HG03025 (cell line): ENCODE measurements around the gene CDK5RAP1.
"Not testable (repeated sequence)": the region's sequence is repeated elsewhere in the genome, so short reads cannot be mapped to it uniquely, and the experiment has no call there.

Experiments used
- ATAC-seq: cut with Tn5 transposase; IDR thresholded peaks from one replicate; pipeline ENCODE4 v1.9.1; 2021; ENCODE audit warnings: mild to moderate bottlenecking, moderate library complexity; ENCODE audit not compliant: unreplicated experiment, low FRiP score

Gene CDK5RAP1

DNA sequence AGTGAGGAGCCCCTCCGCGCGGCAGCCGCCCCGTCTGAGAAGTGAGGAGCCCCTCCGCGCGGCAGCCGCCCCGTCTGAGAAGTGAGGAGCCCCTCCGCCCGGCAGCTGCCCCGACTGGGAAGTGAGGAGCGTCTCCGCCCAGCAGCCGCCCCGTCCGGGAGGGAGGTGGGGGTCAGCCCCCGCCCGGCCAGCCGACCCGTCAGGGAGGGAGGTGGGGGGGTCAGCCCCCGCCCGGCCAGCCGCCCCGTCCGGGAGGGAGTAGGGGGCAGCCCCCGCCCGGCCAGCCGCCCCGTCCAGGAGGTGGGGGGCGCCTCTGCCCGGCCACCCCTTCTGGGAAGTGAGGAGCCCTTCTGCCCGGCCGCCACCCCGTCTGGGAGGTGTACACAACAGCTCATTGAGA, 12.0 kb downstream of the CDK5RAP1 start:
- not testable (repeated sequence) for ATAC-seq

DNA sequence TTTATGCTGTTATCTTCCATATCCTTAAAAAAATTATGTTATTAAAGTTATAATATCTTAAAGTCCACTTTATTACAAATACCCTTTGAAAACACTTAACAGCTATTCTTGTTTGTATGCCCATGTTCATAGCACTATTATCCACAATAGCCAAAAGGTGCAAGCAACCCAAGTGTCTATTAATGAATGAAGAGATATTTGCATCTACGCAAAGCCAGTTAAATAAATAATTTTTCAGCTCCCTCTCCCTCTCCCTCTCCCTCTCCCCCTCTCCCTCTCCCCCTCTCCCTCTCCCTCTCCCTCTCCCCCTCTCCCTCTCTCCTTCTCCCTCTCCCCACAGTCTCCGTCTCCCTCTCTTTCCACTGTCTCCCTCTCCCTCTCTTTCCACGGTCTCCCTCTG, 13.1 kb downstream of the CDK5RAP1 start:
- ATAC-seq, result no peak

DNA sequence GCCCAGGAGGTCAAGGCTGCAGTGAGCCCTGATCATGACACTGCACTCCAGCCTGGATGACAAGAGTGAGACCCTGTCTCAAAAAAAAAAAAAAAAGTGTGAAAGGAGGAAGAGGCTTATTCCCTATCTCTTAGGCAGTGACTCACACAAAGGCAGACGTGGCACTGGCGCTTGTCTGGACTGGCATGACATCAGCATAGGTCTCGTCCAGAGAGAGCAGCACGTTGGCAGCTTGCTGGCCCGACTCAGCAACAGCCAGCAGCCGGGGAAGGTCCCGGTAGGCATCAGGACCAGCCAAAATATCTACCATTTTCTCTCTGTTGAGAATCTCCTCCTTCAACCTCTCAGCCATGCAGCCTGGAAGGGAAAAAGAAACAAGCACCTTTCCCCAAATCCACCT, 14.1 kb downstream of the CDK5RAP1 start:
- no peak for ATAC-seq

- no peak for ATAC-seq
Measured at GRCh38 chr20:33386673-33387072, 14.6 kb downstream of the CDK5RAP1 start.

- ATAC-seq, result no peak
Measured at GRCh38 chr20:33377366-33377765, 24.0 kb downstream of the CDK5RAP1 start.

DNA sequence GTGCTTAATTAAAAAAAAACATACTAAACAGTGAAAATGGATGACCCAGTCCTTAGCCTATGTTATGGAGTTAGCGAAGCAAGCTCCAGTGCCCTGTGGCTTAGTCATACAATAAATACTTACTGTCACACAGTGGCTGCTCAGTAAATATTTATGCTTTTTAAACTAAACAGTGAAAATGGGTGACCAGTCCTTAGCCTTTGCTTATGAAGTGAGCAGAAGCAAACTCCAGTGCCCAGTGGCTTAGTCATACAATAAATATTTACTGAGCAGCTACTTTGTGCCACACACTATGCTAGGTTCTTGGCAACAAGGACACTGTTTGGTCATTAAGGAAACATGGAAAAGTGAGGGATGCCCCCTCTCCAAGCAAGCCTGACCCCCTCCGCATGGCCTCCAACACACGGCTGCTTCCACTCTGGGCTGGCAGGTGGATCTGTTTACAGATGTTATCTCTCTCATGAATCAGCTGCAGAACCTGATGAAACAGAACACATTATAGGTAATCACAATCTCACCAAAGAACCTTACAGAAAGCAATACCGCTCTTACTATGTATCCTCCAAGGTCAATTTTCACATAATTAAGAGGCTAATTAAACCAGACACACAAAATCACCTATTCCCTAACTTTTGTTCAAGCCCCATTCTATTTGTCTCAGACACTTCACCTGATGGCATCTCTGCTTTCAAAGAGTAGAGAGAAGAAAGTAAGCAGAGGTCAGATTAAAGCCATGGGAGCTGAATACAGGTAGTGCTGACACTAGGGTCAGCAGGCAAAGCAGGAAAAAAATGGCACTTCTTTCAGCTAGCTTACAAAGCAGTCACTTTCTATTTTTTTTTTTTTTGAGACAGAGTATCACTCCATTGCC, 27.3 kb downstream of the CDK5RAP1 start:
- ATAC-seq, result no peak

- no peak for ATAC-seq
Measured at GRCh38 chr20:33372993-33373441, 28.3 kb downstream of the CDK5RAP1 start.

GRCh38 chr20:33370291-33370690, 31.0 kb downstream of the CDK5RAP1 start:
- no peak for ATAC-seq

- no peak for ATAC-seq
Measured at GRCh38 chr20:33362898-33363297, 38.4 kb downstream of the CDK5RAP1 start.

GRCh38 chr20:33359399-33360261, 41.7 kb downstream of the CDK5RAP1 start:
- no peak for ATAC-seq

DNA sequence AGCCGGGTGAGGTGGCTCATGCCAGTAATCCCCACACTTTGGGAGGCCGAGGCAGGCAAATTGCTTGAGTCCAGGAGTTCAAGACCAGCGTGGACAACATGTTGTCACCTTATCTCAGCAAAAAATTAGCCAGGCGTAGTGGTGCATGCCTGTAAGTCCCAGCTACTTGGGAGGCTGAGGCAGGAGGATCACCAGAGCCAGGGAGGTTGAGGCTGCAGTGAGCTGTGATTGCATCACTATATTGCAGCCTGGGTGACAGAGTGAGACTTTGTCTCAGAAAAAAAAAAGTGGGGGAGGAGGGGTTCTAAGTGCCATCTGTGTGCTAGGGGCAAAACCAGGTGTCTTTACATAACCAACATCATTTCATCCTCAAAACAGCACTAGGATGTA, 48.3 kb downstream of the CDK5RAP1 start:
- ATAC-seq, result no peak

- no peak for ATAC-seq
Measured at GRCh38 chr20:33352258-33353012, 48.9 kb downstream of the CDK5RAP1 start.

DNA sequence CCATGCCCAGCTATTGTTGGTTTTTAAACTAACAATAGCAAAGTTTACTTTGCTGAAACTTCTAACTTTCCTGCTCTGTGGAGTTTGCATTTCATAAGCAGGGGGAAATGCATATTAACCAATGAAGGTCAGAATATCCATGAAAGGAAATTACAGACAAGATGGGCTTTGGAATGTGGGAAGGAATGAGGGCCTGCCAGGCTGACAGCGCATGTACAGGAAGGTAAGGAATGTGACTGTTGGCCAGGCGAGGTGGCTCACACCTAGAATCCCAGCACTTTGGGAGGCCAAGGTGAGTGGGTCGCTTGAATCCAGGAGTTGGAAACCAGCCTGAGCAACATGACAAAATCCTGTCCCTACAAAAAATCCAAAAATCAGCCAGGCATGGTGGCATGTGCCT, 49.6 kb downstream of the CDK5RAP1 start:
- no peak for ATAC-seq

DNA sequence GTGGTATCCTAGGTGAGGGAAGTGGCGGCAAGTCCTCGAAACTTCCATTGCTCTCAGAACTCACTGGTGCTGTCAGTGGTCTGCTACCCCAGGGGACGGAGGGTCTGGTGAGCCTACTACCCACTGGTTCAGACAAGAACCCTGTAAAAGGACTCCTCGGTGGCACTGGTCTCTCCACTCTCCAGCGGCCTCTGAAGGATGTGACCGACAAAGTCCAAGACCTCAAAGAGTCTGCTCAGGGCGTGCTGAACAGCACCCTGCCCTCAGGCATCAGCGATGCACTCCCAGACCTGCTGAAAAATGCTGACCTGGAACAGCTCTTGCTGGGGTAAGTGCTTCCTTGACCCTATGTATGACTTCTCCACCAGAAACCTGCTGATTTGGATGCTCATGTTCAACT, 51.8 kb downstream of the CDK5RAP1 start:
- ATAC-seq, result no peak

GRCh38 chr20:33348136-33348937, 53.0 kb downstream of the CDK5RAP1 start:
- ATAC-seq, result no peak

DNA sequence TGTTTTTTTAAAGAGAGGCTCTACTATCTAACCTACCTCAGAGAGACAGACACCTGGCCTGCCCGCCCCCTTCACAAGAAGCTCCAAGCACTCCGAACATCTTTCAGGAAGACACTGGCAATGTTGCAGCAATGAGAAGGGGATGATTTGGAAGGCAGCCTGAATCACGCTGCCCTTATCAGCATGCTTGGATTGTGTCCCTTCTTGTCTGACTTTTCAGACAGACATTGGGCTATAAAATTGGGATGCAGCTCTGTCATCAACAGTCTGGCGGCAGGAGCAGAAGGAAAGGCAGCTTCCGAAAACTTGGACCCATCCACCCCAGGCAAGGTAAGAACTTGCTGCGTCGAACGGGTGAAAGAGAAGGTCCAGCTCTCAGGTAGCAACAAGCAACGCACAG, 56.0 kb downstream of the CDK5RAP1 start:
- ATAC-seq, result no peak

- no peak for ATAC-seq
Measured at GRCh38 chr20:33343521-33343920, 57.8 kb downstream of the CDK5RAP1 start.

DNA sequence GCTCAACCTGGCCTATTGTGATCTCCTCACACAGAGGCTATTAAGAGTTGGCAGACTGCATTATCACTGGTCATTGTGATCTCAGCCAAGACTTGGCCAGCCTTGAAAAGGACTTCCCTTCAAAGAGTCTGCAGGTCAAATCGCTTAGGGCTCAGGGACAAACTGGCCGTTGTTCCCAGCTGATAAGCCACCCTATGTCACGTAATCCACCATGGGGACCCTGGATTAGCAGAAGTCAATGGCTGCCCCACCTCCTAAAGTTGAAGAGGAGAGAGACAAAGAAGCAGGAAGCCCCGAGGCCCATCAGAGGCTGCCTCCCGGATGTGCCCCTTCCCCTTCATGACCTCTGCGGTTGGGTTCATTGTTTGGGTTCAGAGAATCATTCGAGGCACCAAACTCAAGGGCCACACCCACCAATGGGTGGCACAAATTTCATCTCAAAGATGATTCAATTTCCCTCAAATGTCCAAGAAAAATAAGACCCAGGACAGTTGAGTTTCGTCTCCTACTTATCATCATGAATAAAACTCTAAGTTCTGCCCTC, 61.7 kb downstream of the CDK5RAP1 start:
- no peak for ATAC-seq

DNA sequence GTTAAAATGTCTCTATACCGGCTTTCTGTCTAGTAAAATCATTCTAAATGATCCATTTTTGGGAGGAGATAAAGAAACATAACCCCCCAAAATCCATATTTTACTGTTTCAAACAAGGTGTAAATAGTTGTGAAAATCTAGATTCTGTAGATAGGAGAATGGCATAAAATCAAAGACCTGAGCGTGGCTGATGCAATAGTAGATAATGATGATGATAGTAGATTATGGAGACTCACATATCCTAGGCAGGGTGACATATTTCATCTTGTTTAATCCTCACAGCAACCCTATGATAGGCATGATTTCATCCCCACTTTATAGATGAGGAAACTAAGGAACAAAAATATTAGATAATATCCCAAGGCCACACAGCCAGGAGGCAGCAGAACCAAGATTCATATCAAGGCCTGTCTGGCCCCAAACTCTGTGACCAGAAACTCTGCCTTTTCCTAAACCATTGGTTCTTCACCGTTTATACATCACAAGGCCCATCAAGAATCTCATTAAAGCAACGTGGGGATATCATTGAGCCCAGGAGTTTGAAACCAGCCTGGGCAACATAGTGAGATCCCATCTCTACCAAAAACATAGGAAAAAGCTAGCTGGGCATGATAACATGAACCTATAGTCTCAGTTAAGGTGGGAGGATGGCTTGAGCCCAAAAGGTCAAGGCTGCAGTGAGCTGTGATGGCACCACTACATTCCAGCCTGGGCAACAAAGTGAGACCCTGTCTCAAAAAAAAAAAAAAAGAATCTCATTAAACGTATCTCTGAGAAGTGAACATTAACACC, 62.7 kb downstream of the CDK5RAP1 start:
- ATAC-seq, result no peak
